Measurements from ENCODE around the gene EP400. TPM values are rescaled to one million over a fixed set of nuclear protein-coding genes. Genes with fewer than 3 reads are reported as not detected.

Gene EP400
- total and polyA plus RNA-seq, 2 of the 4 experiments (the other 2 are of a cell fraction), result 4.3 to 11.4 TPM

- no peak for ATAC-seq (ENCODE audit: low read depth)
- Histone ChIP-seq H3K27me3 (ENCODE audit: control insufficient read depth, insufficient read depth, low read length) (no peaks in the 10 kb centered on the region), H2BK5ac (ENCODE audit: low read depth, low read length, poor library complexity, severe bottlenecking) (no peak overlapping the region), H3K9me1 (ENCODE audit: insufficient read depth, low read length) (no peaks in the 10 kb centered on the region), H2AK9ac (replicated peaks; ENCODE audit: low read depth, low read length, poor library complexity) (no peak overlapping the region), H4K8ac (ENCODE audit: low read depth in 2 of 2, low read length in 2 of 2) (no peak overlapping the region), H2AFZ (replicated peaks; ENCODE audit: low read length, poor library complexity) (no peak overlapping the region), H2BK120ac (ENCODE audit: low read depth, low read length) (no peak overlapping the region), H3K23ac (ENCODE audit: low read depth, low read length) (no peak overlapping the region), H2AK5ac (ENCODE audit: low read depth, low read length) (no peak overlapping the region), H4K20me1 (ENCODE audit: insufficient read depth, low read length) (no peaks in the 10 kb centered on the region), H3K18ac (ENCODE audit: low read depth, low read length) (no peak overlapping the region), H2BK15ac (ENCODE audit: low read depth, low read length) (no peak overlapping the region), H4K5ac (ENCODE audit: low read depth, low read length) (no peak overlapping the region), H3K4me2 (ENCODE audit: low read depth, low read length) (no peak overlapping the region), H3K4me1 (ENCODE audit: control insufficient read depth, insufficient read depth, low read length) (no peaks in the 10 kb centered on the region), H3K4ac (ENCODE audit: low read depth, low read length) (no peak overlapping the region), H3K4me3 (ENCODE audit: insufficient read depth, low read depth, low read length) (no peak overlapping the region), H3K36me3 (ENCODE audit: control insufficient read depth, insufficient read depth, low read length) (peaks cover 18% of the 10 kb centered on the region), H2BK20ac (ENCODE audit: low read depth, low read length) (no peak overlapping the region), H3K14ac (replicated peaks; ENCODE audit: low read depth, low read length) (no peak overlapping the region), H4K91ac (ENCODE audit: insufficient read depth, low read depth, low read length) (no peak overlapping the region), H3K27ac (ENCODE audit: insufficient read depth, low read length) (no peak overlapping the region), H3K9ac (ENCODE audit: low read depth, low read length) (no peak overlapping the region), H3K9me3 (ENCODE audit: control insufficient read depth, insufficient read depth, low read length) (peaks cover 2% of the 10 kb centered on the region; the same call in 1 of the 2 replicates), H3K79me1 (ENCODE audit: low read depth in 1 of 2, low read length in 2 of 2) (no peaks in the 10 kb centered on the region), H3K56ac (ENCODE audit: extremely low read depth, insufficient read depth, low read length) (no peak overlapping the region)
- no TSS peak for BruUV-seq (replicated peaks)
- TF ChIP-seq RAD21 (IDR thresholded peaks at IDR 0.05; ENCODE audit: low read length) (no peak), ELK1 (IDR thresholded peaks at IDR 0.05; ENCODE audit: borderline replicate concordance, low read depth, low read length) (no peak), MXI1 (IDR thresholded peaks at IDR 0.05; ENCODE audit: borderline replicate concordance, low read depth, low read length) (no peak), POLR2A (IDR thresholded peaks at IDR 0.05; ENCODE audit: low read depth, low read length) (no peak), USF2 (IDR thresholded peaks at IDR 0.05; ENCODE audit: low read depth, low read length) (no peak), MAFK (IDR thresholded peaks at IDR 0.05; ENCODE audit: low read depth, low read length) (no peak), FOS (IDR thresholded peaks at IDR 0.05; ENCODE audit: low read depth, low read length) (no peak), SMC3 (IDR thresholded peaks at IDR 0.05; ENCODE audit: low read depth, low read length) (no peak), NFE2L2 (IDR thresholded peaks at IDR 0.05; ENCODE audit: low read depth, low read length) (no peak), RCOR1 (IDR thresholded peaks at IDR 0.05; ENCODE audit: insufficient replicate concordance, low read length) (no peak), BHLHE40 (IDR thresholded peaks at IDR 0.05; ENCODE audit: low read depth, low read length) (no peak), MAZ (IDR thresholded peaks at IDR 0.05; ENCODE audit: borderline replicate concordance, low read depth, low read length) (no peak), CEBPB (IDR thresholded peaks at IDR 0.05; ENCODE audit: low read depth, low read length) (no peak), RFX5 (IDR thresholded peaks at IDR 0.05; ENCODE audit: low read depth, low read length) (no peak), CHD1 (IDR thresholded peaks at IDR 0.05; ENCODE audit: low read depth, low read length) (no peak)
- TF ChIP-seq, protein P1, sequence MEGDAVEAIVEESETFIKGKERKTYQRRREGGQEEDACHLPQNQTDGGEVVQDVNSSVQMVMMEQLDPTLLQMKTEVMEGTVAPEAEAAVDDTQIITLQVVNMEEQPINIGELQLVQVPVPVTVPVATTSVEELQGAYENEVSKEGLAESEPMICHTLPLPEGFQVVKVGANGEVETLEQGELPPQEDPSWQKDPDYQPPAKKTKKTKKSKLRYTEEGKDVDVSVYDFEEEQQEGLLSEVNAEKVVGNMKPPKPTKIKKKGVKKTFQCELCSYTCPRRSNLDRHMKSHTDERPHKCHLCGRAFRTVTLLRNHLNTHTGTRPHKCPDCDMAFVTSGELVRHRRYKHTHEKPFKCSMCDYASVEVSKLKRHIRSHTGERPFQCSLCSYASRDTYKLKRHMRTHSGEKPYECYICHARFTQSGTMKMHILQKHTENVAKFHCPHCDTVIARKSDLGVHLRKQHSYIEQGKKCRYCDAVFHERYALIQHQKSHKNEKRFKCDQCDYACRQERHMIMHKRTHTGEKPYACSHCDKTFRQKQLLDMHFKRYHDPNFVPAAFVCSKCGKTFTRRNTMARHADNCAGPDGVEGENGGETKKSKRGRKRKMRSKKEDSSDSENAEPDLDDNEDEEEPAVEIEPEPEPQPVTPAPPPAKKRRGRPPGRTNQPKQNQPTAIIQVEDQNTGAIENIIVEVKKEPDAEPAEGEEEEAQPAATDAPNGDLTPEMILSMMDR (conservative IDR thresholded peaks at IDR 0.05; ENCODE audit: low read depth, low read length), result no peak
- no peak for DNase-seq
- ChIA-PET CTCF (no interaction called here), POLR2A (ENCODE audit: unreplicated experiment) (no interaction called here)
- in situ Hi-C loops (cut with MboI; ENCODE audit: low sequenced_read_pairs) (no loop called here), dilution Hi-C loops (cut with HindIII; ENCODE audit: low sequenced_read_pairs, unreplicated experiment) (no loop called here), intact Hi-C loops (cut with micrococcal nuclease) (no loop called here)
- WGBS, 2 experiments (ENCODE audit: extremely low coverage in 2 of 2, insufficient read length in 1 of 2), result 86% methylated on average over 9 of the region's 14 CpGs; no CpG with 5 or more reads in 1 of the 2 experiments
Measured at GRCh38 chr12:132130690-132131089, 180.9 kb downstream of the EP400 start.
